ENCODE results near the gene FAM171A1.

DNA sequence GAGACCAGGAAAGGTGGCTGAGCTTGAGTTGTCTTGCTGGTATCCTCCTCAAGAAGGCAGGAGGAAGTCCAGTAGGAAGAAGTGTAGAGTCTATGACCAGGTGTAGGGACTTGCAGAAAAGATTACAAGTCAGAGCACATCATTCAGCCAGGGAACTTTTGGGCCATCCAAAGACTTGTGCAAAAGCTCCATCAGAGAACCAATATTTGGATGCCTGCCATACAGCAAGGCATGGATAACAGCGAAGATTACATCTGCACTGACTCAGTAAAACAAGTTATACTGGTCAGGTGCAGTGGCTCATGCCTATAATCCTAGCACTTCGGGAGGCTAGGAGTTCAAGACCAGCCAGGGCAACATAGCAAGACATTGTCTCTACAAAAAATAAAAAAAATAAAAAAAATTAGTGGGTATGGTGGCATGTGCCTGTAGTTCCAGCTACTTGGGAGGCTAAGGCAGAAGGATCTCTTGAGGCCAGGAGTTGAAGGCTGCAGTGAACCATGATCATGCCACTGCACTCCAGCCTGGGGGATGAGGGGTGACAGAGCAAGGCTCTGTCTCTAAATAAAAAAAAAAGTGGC is 189.4 kb downstream of the FAM171A1 start:
- TF ChIP-seq, protein P1, sequence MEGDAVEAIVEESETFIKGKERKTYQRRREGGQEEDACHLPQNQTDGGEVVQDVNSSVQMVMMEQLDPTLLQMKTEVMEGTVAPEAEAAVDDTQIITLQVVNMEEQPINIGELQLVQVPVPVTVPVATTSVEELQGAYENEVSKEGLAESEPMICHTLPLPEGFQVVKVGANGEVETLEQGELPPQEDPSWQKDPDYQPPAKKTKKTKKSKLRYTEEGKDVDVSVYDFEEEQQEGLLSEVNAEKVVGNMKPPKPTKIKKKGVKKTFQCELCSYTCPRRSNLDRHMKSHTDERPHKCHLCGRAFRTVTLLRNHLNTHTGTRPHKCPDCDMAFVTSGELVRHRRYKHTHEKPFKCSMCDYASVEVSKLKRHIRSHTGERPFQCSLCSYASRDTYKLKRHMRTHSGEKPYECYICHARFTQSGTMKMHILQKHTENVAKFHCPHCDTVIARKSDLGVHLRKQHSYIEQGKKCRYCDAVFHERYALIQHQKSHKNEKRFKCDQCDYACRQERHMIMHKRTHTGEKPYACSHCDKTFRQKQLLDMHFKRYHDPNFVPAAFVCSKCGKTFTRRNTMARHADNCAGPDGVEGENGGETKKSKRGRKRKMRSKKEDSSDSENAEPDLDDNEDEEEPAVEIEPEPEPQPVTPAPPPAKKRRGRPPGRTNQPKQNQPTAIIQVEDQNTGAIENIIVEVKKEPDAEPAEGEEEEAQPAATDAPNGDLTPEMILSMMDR (conservative IDR thresholded peaks at IDR 0.05): no peak
- no peak for TF ChIP-seq ZFX (IDR thresholded peaks at IDR 0.05)

Data from C4-2B (cell line).